T-helper 17 cell (primary cell): ENCODE measurements around the gene PITRM1. TPM values are rescaled to one million over a fixed set of nuclear protein-coding genes. Genes with fewer than 3 reads are reported as not detected.
"Not testable (repeated sequence)": the region's sequence is repeated elsewhere in the genome, so short reads cannot be mapped to it uniquely, and the experiment has no call there.

Source experiments
- ATAC-seq: fragments of 150-1000 bp; cut with Tn5 transposase; 2 replicates; pipeline ENCODE4 v1.10.0; 2021; ENCODE audit warnings: mild to moderate bottlenecking, moderate library complexity
- DNase-seq, 3 donors: peaks; one replicate each; pipeline versions ENCODE4 v3.0.0 to v3.0.0-alpha.2; 2020 to 2021
- H3K9me3 ChIP-seq: one replicate; pipeline ENCODE4 v1.7.0; 2013; ENCODE audit warnings: low read length, mild to moderate bottlenecking; ENCODE audit not compliant: control insufficient read depth, poor library complexity, severe bottlenecking
- H3K27ac Mint-ChIP-seq: one replicate; pipeline ENCODE4 v1.8.0; 2022; ENCODE audit warnings: mild to moderate bottlenecking, moderate library complexity, mixed read lengths
- H3K27me3 Mint-ChIP-seq: one replicate; pipeline ENCODE4 v1.8.0; 2022; ENCODE audit warnings: mixed read lengths
- H3K36me3 Mint-ChIP-seq: one replicate; pipeline ENCODE4 v1.8.0; 2022; ENCODE audit warnings: low read depth, mixed read lengths
- H3K4me1 Mint-ChIP-seq: one replicate; pipeline ENCODE4 v1.8.0; 2022; ENCODE audit warnings: mild to moderate bottlenecking, mixed read lengths
- H3K4me3 Mint-ChIP-seq: one replicate; pipeline ENCODE4 v1.8.0; 2022; ENCODE audit warnings: mild to moderate bottlenecking, moderate library complexity, mixed read lengths
- total RNA-seq, 4 donors: library from RNA in 2 of 4; stranded (reverse) in 2 of 4; gene quantifications; one replicate each; pipeline ENCODE4 v1.2.3 and lab custom pipeline; 2022 to 2026

Gene PITRM1
- total RNA-seq, 2 donors from 2014 or later = 61.3 to 79.1 TPM

DNA sequence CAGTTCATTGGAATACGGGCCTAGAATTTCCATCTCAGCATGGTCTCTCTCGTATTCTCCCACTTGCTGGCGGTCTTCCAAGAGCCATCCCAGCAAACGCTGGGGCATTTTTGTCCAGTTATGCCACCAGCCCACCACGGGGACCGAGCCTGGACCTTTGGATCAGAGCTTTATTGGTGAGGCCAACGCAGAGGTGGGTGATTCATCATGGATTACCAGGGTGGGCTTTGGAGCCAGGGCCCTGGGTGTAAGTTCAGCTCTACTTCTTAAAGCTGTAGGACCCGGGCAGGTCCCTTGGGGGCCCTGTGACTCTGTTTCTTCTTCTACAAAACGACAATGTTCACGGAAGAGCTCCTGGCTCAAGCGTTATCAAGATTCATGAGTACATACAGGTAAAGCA is 22.7 kb upstream of the PITRM1 start:
- DNase-seq = no peak
- Mint-ChIP-seq H3K4me1 (peaks cover 19% of the 10 kb centered on the region), H3K4me3 (no peak overlapping the region), H3K36me3 (peaks cover 2% of the 10 kb centered on the region), H3K27me3 (peaks cover 33% of the 10 kb centered on the region), H3K27ac (peak overlapping the region; percentile 41)
- H3K9me3 ChIP-seq = no peaks in the 10 kb centered on the region
- ATAC-seq = no peak

DNA sequence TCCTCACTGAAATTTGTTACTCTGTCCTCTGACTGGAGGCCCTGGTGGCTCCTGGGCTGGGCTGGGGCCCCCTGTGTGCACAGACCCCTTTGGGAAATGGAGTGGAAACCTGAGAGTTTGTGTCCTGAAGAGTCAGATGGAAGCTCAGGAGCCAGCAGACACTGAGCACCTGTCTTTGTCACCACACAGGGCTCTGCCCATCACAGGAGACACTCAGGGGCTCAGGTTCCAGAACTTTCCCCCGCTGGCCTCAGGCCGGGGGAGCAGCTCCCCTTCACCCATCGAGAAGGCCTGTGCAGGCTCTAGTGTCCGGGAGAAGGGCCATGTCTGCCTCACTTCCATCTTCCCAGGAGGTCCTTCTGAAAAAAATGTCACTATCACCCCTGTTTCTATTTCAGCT is 22.3 kb upstream of the PITRM1 start:
- DNase-seq (no peak), ATAC-seq (no peak)
- Mint-ChIP-seq H3K36me3 (peaks cover 2% of the 10 kb centered on the region), H3K27ac (peak overlapping the region; percentile 41), H3K4me3 (no peak overlapping the region), H3K4me1 (peaks cover 19% of the 10 kb centered on the region), H3K27me3 (peaks cover 29% of the 10 kb centered on the region)
- H3K9me3 ChIP-seq = no peaks in the 10 kb centered on the region

DNA sequence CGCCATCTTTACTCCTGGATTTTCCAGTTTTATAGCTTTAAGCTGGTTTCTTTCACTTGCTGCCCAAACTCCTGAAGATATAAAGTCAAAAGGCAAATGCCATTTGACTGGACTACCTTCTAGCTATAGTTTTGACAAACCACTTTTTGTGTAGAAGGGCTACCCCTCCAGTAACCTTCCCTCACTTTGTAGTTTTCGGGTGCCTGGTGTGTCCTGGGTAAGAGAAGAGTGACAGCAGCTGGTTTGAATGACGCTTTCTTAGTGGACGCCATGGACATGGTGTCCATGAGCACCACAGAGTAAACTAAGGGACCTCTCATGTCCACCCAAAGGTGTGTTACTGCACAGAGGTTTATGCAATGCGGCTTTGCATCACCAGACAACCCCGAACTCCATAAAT is 21.2 kb upstream of the PITRM1 start:
- H3K36me3 Mint-ChIP-seq = peaks cover 2% of the 10 kb centered on the region
- ATAC-seq = no peak
- no peaks in the 10 kb centered on the region for H3K9me3 ChIP-seq
- no peak overlapping the region for H3K4me3 Mint-ChIP-seq
- peak overlapping the region; percentile 3 for H3K27ac Mint-ChIP-seq
- DNase-seq = no peak
- H3K4me1 Mint-ChIP-seq = peaks cover 15% of the 10 kb centered on the region
- peaks cover 17% of the 10 kb centered on the region for H3K27me3 Mint-ChIP-seq

DNA sequence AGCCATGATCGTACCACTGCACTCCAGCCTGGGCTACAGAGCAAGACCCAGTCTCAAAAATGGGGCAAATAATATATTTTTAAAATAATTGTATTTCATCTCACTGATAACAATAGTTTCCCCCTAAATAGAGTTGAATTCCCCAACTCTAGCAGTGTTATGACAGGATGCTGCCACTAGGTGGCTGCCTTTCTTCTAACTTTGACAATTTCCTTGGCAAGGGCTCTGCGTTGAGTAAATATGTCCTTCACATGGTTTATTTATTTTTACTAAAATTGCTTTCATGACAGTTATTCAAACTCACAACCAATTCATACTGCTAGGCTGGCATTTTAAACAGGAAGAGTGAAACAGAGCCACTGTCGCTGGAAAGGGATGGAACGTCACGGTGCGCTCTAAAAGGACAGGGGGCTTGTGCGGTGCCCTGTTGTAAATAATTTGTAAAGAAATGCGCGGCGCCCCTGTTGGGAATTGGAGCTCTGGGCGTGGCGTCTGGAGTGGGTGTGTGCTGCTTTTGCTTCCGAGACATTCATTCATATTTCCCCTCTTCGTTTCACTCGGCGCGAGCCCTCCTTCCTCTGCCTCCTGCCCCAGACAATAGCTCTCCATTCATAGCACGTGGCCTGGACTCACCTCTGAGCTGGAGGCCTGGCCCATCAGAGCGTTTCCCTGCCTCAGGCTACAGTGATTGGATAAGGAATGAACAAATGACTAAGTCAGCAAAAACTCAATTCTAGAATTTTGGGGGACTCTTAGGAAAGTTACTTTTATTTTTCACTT is 20.5 kb upstream of the PITRM1 start:
- H3K27ac Mint-ChIP-seq = peak overlapping the region; percentile 3
- H3K36me3 Mint-ChIP-seq = peaks cover 2% of the 10 kb centered on the region
- peak overlapping the region; percentile 43 for H3K4me3 Mint-ChIP-seq
- H3K27me3 Mint-ChIP-seq = peaks cover 14% of the 10 kb centered on the region
- ATAC-seq (peak; percentile 60), DNase-seq (peak in 1 of 3 donors; percentile 30)
- H3K4me1 Mint-ChIP-seq = peaks cover 11% of the 10 kb centered on the region
- no peaks in the 10 kb centered on the region for H3K9me3 ChIP-seq

DNA sequence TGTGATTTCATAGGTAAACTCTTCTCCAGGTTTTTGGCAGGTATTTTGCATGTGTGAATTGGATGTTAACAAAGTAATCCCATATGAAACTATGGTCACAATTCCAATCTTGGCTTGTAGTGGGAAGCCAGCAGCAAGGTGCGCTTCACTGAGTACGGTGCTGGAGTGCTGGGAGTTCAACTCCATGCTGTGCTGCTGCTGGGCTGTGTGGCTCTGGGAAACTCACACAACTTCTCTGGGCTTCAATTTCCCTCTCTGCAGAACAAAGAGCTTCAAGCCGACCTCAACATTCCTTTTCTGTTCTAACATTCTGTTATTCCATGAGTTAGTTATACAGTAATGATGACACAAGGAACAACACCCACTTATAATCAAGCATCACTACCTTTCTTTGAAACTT is 18.2 kb upstream of the PITRM1 start:
- Mint-ChIP-seq H3K27me3 (peaks cover 8% of the 10 kb centered on the region), H3K27ac (no peak overlapping the region), H3K36me3 (no peaks in the 10 kb centered on the region), H3K4me1 (peaks cover 10% of the 10 kb centered on the region), H3K4me3 (no peak overlapping the region)
- DNase-seq (no peak), ATAC-seq (no peak)
- no peaks in the 10 kb centered on the region for H3K9me3 ChIP-seq

DNA sequence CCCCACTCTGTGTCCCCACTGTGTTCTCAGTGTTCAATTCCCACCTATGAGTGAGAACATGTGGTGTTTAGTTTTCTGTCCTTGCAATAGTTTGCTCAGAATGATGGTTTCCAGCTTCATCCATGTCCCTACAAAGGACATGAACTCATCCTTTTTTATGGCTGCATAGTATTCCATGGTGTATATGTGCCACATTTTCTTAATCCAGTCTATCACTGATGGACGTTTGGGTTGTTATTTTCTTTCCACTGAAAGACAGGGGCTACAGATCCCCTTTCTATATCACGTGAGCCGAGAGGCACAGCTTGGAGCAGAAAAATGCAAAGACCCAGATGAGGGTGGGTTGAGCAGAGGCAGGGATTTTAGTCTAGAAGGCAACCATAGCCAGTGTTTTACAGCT is 14.6 kb upstream of the PITRM1 start:
- H3K36me3 Mint-ChIP-seq, H3K27me3 Mint-ChIP-seq, ATAC-seq, DNase-seq, H3K4me3 Mint-ChIP-seq, H3K4me1 Mint-ChIP-seq, H3K9me3 ChIP-seq, H3K27ac Mint-ChIP-seq: not testable (repeated sequence)

DNA sequence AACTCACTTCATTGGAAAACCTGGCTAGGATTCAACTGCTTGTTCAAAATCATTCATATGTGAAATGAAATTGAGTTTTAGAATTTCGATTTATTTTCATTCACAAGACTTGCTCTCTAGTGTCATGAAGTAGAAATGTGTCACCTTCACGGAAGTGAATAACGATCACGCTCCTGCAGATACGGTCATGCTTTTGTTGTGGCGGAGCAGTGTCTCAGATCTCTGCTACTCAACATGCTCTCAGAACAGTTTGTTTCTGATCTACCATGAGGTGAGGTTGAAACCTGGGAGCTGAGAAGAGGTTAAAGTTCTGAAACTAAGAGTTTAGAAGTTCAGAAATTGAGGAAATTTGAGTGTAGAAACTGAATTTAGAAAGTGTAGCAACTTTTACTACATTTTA is 13.8 kb upstream of the PITRM1 start:
- DNase-seq = no peak

DNA sequence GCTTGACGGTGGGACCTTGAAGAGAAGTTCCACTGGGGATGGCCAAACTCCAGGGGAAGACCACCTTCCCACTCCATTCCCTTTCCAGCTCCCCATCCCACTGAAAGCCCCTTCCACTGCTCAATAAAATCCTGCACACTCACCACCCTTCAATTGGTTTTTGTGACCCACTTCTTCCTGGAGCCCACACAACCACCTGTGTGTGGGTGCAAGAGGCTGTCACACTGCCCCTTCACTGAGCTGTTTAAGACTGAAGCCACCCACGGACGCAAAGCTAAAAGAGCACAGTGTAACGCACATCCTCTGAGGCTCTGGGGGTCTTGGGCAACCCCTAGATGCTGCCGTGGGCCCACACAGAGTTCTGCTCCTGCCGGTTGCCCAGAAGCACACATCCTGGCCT is 12.8 kb upstream of the PITRM1 start:
- Mint-ChIP-seq H3K27me3 (peaks cover 8% of the 10 kb centered on the region), H3K27ac (peak overlapping the region; percentile 62), H3K4me3 (no peak overlapping the region), H3K36me3 (peaks cover 2% of the 10 kb centered on the region), H3K4me1 (peaks cover 5% of the 10 kb centered on the region)
- DNase-seq (no peak), ATAC-seq (no peak)
- no peaks in the 10 kb centered on the region for H3K9me3 ChIP-seq

More for the DNA sequence above, 13.8 kb upstream of the PITRM1 start:
- Mint-ChIP-seq H3K27ac (peak overlapping the region; percentile 62), H3K4me1 (peaks cover 5% of the 10 kb centered on the region), H3K36me3 (peaks cover 2% of the 10 kb centered on the region), H3K27me3 (peaks cover 7% of the 10 kb centered on the region), H3K4me3 (peak overlapping the region; percentile 42)
- H3K9me3 ChIP-seq = no peaks in the 10 kb centered on the region
- peak; percentile 97 for ATAC-seq

DNA sequence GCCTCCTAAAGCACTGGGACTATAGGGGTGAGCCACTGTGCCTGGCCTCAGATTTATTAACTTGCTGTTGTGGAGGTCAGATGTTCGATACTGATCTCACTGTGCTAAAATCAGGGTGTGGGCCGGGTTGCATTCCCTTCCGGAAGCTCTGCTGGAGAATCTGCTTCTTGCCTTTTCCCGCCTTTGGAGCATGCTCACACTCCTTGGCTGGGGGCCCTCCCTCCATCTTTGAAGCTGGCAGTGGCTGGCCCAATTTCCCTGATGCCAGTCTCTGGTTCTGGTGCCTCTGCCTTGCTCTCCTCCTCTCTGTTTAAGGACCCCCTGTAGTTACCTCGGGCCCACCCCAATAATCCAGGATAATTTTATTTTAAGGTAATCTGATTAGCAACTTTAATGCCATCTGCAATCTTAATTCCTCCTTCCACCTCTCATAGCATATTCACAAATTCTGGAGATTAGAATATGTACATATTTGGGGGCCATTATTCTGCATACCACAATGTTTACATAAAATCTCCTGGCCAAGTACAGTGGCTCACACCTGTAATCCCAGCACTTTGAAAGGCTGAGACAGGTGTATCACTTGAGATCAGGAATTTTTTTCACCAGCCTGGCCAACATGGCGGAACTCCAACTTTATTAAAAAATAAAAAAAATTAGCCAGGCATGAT is 7.9 kb upstream of the PITRM1 start:
- H3K9me3 ChIP-seq = no peaks in the 10 kb centered on the region
- Mint-ChIP-seq H3K36me3 (peaks cover 2% of the 10 kb centered on the region), H3K4me1 (peaks cover 2% of the 10 kb centered on the region), H3K4me3 (no peak overlapping the region), H3K27ac (no peak overlapping the region), H3K27me3 (peaks cover 14% of the 10 kb centered on the region)
- ATAC-seq (no peak), DNase-seq (no peak)

DNA sequence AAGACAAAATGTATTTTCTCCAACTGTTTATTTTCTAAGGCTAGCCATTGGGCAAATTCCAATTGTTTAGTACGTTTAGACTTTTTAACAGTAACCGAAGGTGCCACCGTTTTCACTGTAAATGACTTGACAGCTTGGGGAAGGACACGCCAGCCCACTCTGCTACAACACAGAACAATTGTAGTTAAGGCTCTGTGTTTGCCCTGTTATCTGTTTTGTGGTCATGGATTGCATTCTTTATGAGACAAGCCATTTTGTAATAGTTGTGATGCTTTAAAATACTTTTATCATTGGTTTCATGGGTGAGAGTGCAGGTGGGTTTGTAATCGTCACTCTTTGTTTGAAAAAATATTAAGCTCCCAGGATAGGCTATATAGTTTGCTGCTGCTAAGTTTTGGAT is 6.6 kb upstream of the PITRM1 start:
- peaks cover 14% of the 10 kb centered on the region for H3K27me3 Mint-ChIP-seq
- no peaks in the 10 kb centered on the region for H3K9me3 ChIP-seq
- no peak overlapping the region for H3K27ac Mint-ChIP-seq
- peaks cover 2% of the 10 kb centered on the region for H3K36me3 Mint-ChIP-seq
- H3K4me3 Mint-ChIP-seq = no peak overlapping the region
- peaks cover 2% of the 10 kb centered on the region for H3K4me1 Mint-ChIP-seq
- DNase-seq = no peak
- ATAC-seq = no peak

DNA sequence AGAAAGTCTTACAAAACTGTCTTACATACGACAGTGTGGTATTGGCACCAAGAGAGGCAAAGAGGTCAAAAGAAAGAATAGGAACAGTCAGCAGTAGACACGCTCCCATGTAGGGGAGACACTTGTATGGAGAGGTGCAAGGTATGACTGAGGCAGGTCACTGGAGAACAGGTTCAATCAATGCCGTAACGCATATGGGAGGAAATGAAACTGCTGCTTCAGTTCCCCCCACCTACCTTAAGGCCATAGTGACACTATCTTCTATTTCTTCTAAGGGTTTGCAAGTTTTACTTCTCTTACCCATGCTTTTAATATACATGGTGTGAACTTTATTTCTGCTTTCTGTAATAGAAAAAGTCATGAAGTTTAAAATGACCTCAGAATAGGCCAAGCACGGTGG is 5.5 kb upstream of the PITRM1 start:
- H3K27me3 Mint-ChIP-seq = peaks cover 14% of the 10 kb centered on the region
- no peak overlapping the region for H3K27ac Mint-ChIP-seq
- ATAC-seq (no peak), DNase-seq (no peak)
- H3K4me1 Mint-ChIP-seq = peaks cover 6% of the 10 kb centered on the region
- peaks cover 2% of the 10 kb centered on the region for H3K36me3 Mint-ChIP-seq
- H3K9me3 ChIP-seq = no peaks in the 10 kb centered on the region
- H3K4me3 Mint-ChIP-seq = no peak overlapping the region

DNA sequence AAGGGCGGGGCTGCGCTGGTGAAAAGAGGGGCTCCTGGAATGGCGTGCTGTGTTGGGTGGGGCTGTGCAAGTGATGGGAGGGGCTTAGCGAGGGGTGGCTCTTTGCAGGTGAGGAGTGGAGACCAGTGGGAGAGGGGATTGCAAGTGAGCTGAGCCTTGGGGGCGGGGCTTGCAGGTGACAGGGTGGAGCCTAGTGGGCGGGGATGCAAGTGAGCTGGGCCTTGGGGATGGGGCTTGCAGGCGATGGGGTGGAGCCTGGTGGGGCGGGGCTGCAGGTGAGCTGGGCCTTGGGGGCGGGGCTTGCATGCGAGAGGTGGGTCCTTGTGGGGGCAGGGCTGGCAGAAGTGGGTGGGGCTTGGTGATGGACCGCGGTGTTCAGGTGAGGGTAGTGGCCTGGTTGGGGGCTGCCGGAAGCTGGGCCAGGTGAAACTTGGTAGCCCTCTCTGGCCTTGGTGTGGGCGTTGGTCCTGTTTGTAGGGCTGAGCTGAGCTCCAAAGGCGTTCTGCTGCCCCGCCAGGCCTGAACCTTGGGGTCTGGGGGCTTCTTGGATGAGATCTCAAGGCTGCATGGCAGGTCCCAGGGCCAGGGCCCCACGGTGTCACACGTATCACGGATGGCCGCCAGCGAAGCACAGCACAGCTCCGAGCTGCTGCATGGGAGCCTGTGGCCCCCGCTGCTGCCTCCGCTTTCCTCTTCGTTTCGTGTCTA is 743 bp upstream of the PITRM1 start:
- H3K4me3 Mint-ChIP-seq = peak overlapping the region; percentile 66
- H3K27me3 Mint-ChIP-seq = no peaks in the 10 kb centered on the region
- H3K36me3 Mint-ChIP-seq = peaks cover 3% of the 10 kb centered on the region
- ATAC-seq = peak; percentile 55
- H3K27ac Mint-ChIP-seq = peak overlapping the region; percentile 1
- peak in 2 of 3 donors; percentile 76 to 79 for DNase-seq
- H3K4me1 Mint-ChIP-seq = peaks cover 14% of the 10 kb centered on the region
- no peaks in the 10 kb centered on the region for H3K9me3 ChIP-seq

DNA sequence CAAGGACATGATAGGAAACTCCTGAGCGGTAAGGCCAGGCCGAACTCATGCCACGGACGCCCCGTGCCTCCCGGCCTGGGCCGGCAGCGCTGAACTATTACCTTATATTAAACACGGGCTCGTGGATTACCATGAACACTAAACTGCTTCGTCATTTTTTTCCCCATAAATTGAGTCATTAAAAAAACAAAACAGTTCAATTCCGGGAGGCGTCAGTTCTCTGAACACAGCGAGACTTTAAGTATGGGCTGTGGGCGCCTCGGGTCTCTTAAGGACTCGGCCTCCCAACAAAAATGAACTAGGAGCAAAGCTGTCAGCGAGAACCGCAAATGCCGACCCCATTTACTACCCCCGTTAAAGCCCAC is 519 bp downstream of the PITRM1 start:
- Mint-ChIP-seq H3K36me3 (peaks cover 3% of the 10 kb centered on the region), H3K27ac (peak overlapping the region; percentile 1), H3K27me3 (no peaks in the 10 kb centered on the region), H3K4me3 (peak overlapping the region; percentile 88), H3K4me1 (peaks cover 14% of the 10 kb centered on the region)
- ATAC-seq (no peak), DNase-seq (no peak)
- H3K9me3 ChIP-seq = no peaks in the 10 kb centered on the region
